ENCODE measurements around the gene SPP2.
A peak's percentile ranks its signal among the peaks of the same experiment; 100 is the strongest.

SPP2 gene

DNA sequence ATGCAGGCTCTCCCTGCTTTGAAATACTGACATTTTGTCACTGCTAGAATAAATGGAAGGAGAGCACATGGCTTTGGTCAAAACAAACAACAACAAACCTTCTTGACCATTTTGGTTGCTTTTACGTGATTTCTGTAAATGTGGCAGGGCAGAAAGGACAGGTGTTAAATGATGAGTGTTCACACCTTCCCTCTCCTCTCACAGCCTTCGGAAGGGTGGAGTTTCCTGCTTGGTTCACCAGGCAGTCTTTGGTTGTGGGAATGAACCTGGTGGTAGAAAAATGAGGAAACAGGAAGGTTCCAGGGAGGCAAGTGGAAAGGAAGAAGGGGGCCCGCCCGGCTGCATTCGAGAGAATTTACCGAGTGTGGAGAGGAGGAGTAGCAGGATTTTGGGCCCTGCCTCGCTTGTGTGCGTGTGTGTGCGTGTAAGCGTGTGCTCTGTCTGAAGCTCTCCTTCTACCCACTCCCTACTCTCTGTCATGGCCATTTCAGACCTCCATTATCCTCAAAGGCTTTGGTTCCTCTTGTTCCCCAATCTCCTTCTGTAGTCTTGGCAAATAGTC is 23.7 kb upstream of the SPP2 start:
- no peaks in the 10 kb centered on the region for H3K36me3 ChIP-seq (replicated peaks)
- H3K4me3 ChIP-seq, result no peak overlapping the region
- DNase-seq (ENCODE audit: low spot score in 2 of 2), result no peak
- no peaks in the 10 kb centered on the region for H3K27me3 ChIP-seq (ENCODE audit: low read depth)
- H3K9me3 ChIP-seq, result no peaks in the 10 kb centered on the region
- no peaks in the 10 kb centered on the region for H3K4me1 ChIP-seq
- in situ Hi-C loops (cut with MboI; ENCODE audit: low sequenced_read_pairs), result no loop called here

DNA sequence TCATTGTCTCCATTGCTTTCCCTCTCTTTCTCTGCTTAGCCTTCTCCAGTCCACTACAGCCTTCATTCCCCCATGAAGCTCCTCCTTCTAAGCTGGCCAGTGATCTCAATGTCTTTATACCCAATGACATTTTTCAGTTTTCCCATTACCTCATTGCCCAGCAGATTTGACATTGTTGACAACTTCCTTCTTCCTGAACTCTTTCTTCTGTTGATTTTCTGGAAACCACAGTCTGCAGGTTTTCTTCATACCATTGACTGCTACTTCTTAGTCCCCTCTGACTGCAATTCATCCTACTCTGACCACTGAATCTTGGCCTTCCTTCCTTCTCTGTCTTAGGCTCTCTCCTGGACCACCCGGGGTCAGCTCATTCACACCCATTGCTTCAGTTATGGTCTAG is 22.9 kb upstream of the SPP2 start:
- H3K36me3 ChIP-seq (replicated peaks), result no peaks in the 10 kb centered on the region
- H3K4me3 ChIP-seq, result no peak overlapping the region
- in situ Hi-C loops (cut with MboI; ENCODE audit: low sequenced_read_pairs), result no loop called here
- no peak for DNase-seq (ENCODE audit: low spot score in 2 of 2)
- H3K4me1 ChIP-seq, result no peaks in the 10 kb centered on the region
- H3K27me3 ChIP-seq (ENCODE audit: low read depth), result no peaks in the 10 kb centered on the region
- H3K9me3 ChIP-seq, result no peaks in the 10 kb centered on the region

DNA sequence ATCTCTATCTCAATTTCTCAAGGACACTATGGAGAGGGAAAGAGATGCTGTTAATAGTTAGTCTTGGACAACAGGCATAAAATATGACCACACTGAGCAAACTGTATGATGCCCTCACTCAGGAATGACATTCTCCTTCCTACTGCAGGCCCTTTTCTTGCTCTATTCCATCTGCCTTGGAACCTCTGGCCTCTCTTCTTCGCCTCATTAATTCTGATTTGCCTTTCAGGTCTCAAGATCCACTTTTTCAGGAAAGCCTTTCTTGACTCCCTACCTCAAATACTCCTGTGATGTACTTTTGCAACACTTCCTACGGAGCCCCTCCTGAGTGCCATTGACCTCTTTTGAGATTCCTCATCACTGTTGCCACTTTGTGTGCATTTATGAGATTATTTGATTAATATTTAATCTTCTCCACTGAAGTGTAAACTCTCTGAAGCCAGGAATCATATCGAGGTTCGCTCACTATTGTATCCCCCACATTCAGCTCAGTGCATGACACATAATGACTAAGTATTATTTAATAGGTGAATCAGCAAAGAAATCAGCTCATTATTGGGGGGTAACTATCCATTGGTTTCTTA is 21.3 kb upstream of the SPP2 start:
- H3K4me3 ChIP-seq, result no peak overlapping the region
- no peaks in the 10 kb centered on the region for H3K4me1 ChIP-seq
- H3K9me3 ChIP-seq, result peaks cover 2% of the 10 kb centered on the region; the same call in 1 of the 2 replicates
- DNase-seq (ENCODE audit: low spot score in 2 of 2), result no peak
- H3K36me3 ChIP-seq (replicated peaks), result no peaks in the 10 kb centered on the region
- in situ Hi-C loops (cut with MboI; ENCODE audit: low sequenced_read_pairs), result no loop called here
- no peaks in the 10 kb centered on the region for H3K27me3 ChIP-seq (ENCODE audit: low read depth)

DNA sequence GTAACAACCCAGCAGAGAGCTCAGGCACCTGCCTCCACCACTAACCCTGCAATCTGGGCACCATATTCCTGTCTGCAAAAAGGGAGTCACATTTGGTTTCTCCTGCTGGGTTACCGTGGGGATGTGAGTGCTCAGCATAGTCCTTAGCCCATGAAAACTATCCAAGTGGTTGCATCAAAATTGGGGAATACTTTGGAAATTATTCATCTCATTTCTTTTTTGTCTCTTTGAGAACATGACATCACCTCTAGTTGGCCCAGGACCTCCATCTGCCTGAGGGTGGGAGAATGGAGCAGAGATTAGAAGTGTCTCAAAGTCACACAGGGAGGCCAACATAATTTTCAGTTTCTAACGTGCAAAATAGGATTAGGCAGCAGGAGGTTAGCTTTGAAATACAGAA is 19.3 kb upstream of the SPP2 start:
- Histone ChIP-seq H3K4me3 (no peak overlapping the region), H3K9me3 (peaks cover 3% of the 10 kb centered on the region; the same call in 1 of the 2 replicates), H3K36me3 (replicated peaks) (no peaks in the 10 kb centered on the region), H3K27me3 (ENCODE audit: low read depth) (no peaks in the 10 kb centered on the region), H3K4me1 (no peaks in the 10 kb centered on the region)
- DNase-seq (ENCODE audit: low spot score in 2 of 2), result no peak
- in situ Hi-C loops (cut with MboI; ENCODE audit: low sequenced_read_pairs), result no loop called here

DNA sequence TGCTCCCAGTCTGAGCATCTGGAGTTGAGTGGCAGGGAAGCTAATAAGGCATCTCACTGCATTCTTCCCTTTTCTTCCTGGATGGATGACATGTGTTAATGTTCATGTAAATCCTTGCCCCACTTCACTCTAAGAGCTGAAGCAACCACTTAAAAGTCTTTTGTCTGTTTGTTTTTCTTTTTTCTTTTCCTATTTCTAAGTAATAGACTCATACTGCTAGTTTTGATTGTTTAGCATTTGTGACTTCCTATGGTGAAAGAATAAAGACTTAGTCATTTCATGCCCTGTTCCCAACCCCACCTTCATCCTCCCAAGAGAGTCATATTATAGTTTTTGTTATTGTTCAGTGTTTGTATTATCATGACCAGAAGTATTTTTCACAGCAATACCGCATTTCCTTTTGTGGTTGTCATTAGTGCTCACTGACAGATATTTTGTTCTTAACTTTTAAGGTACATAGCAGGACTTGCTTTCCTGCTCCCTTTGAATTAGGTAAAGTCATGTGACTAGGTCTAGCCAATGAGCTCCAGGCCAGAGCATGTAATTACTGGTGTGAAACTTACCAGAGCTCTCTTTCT is 18.1 kb upstream of the SPP2 start:
- peaks cover 3% of the 10 kb centered on the region; the same call in 1 of the 2 replicates for H3K9me3 ChIP-seq
- peak in 1 of 2 experiments; percentile 2 for DNase-seq (ENCODE audit: low spot score in 2 of 2)
- H3K27me3 ChIP-seq (ENCODE audit: low read depth), result no peaks in the 10 kb centered on the region; the same call in 1 of the 2 replicates
- H3K4me3 ChIP-seq, result no peak overlapping the region
- no peaks in the 10 kb centered on the region for H3K36me3 ChIP-seq (replicated peaks)
- H3K4me1 ChIP-seq, result no peaks in the 10 kb centered on the region
- in situ Hi-C loops (cut with MboI; ENCODE audit: low sequenced_read_pairs), result no loop called here

DNA sequence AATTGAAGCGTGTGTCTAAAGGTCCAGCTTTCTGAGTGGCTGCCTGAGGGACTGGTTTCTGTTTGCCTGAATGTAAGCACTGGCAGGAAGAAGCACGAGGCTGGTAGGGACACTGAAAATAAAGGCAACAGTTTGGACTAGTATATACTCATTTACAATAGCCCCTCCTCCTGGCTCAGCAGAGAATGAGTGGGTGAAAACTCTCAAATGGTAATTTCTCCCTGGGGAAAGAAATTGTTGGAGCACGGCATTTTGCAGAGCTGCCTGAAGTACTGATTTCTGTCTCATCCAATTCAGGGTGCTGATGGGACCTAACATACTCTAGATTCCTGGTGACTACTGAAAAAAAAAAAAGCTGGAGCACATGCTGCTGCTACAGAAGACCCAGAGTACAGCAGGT is 17.3 kb upstream of the SPP2 start:
- Histone ChIP-seq H3K36me3 (replicated peaks) (no peaks in the 10 kb centered on the region), H3K4me1 (no peaks in the 10 kb centered on the region), H3K4me3 (no peak overlapping the region), H3K9me3 (peaks cover 3% of the 10 kb centered on the region; the same call in 1 of the 2 replicates), H3K27me3 (ENCODE audit: low read depth) (no peaks in the 10 kb centered on the region; the same call in 1 of the 2 replicates)
- no peak for DNase-seq (ENCODE audit: low spot score in 2 of 2)
- in situ Hi-C loops (cut with MboI; ENCODE audit: low sequenced_read_pairs), result no loop called here

DNA sequence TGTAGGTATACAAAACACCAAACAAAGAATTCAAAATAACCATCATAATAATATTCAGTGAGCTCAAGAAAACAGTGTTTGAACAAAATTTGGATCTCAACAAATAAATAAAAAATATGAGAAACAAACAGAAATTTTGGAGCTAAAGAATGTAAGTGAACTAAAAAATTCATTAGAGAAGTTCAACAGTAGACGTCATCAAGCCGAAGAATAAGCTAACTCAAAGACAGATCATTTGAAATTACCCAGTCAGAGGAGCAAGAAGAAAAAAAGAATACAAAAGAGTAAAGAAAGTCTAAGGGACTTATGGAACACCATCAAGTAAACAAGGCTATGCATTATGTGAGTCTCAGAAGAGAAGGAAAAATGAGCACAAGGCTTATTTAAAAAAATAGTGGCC is 16.6 kb upstream of the SPP2 start:
- Histone ChIP-seq H3K4me1 (no peaks in the 10 kb centered on the region), H3K36me3 (replicated peaks) (no peaks in the 10 kb centered on the region), H3K4me3 (no peak overlapping the region), H3K9me3 (peaks cover 3% of the 10 kb centered on the region; the same call in 1 of the 2 replicates), H3K27me3 (ENCODE audit: low read depth) (no peaks in the 10 kb centered on the region; the same call in 1 of the 2 replicates)
- no peak for DNase-seq (ENCODE audit: low spot score in 2 of 2)
- in situ Hi-C loops (cut with MboI; ENCODE audit: low sequenced_read_pairs), result no loop called here

DNA sequence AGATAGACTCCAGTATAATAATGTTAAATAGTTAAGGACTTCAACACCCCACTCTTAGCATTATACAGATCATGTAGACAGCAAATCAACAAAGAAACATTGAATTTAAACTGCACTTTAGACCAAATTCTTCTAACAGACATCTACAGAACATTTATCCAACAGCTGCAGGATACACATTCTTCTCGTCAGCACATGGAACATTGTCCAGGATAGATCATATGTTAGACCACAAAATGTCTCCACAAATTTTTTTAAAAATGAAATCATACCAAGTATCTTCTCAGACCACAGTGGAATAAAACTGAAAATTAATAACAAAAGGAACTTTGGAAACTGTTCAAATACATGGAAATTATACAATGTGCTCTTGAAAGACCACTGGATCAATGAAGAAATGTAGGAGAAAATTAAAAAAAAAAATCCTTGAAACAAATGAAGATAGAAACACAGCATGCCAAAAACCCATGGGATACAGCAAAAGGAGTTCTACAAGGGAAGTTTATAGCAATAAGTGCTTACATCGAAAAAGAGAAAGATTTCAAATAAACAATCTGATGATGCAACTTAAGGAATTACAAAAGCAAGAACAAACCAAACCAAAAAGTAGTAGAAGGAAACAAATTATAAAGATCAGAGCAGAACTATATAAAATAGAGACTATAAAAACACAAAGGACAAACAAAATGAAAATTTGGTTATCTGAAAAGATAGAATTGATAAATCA is 12.3 kb upstream of the SPP2 start:
- DNase-seq (ENCODE audit: low spot score in 2 of 2), result no peak
- in situ Hi-C loops (cut with MboI; ENCODE audit: low sequenced_read_pairs), result no loop called here
- no peaks in the 10 kb centered on the region for H3K4me1 ChIP-seq
- H3K9me3 ChIP-seq, result peaks cover 3% of the 10 kb centered on the region; the same call in 1 of the 2 replicates
- H3K27me3 ChIP-seq (ENCODE audit: low read depth), result peaks cover 9% of the 10 kb centered on the region
- H3K36me3 ChIP-seq (replicated peaks), result no peaks in the 10 kb centered on the region
- H3K4me3 ChIP-seq, result no peak overlapping the region

DNA sequence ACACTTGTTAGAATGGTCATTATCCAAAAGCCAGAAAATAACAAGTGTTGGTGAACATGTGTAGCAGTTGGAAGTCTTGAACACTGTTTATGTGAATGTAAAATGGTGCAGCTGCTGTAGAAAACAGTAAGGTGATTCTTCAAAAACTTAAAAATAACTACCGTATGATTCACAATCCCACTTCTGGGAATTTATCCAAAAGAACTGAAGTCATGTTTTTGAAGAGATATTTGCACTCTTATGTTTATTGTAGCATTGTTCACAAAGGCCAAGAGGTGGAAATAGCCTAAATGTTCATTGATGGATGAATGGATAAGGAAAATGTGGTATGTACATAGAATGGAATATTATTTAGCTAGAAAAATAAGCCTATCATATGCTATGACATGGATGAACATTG is 6.3 kb upstream of the SPP2 start:
- H3K9me3 ChIP-seq, result no peaks in the 10 kb centered on the region
- H3K36me3 ChIP-seq (replicated peaks), result no peaks in the 10 kb centered on the region
- in situ Hi-C loops (cut with MboI; ENCODE audit: low sequenced_read_pairs), result no loop called here
- H3K27me3 ChIP-seq (ENCODE audit: low read depth), result peaks cover 9% of the 10 kb centered on the region
- no peak overlapping the region for H3K4me3 ChIP-seq
- H3K4me1 ChIP-seq, result no peaks in the 10 kb centered on the region
- DNase-seq (ENCODE audit: low spot score in 2 of 2), result no peak

DNA sequence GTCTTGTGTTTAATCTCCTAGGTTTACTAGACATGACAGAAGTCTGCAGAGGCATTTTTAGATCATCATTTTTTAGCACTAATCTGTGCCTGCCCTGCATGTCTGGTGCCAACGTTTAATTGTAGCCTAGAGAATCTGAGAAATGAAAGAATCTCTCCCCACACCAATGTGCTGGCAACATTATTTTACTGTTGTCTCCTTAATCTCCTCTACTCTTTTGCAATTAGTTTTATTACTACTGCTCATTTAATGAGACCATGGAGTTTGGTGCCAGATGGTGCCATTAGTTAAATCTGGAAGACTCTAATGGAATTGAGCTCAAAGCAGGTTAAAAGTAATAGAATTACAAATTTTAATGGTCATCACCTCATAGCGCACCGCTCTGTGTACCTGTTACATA is 4.0 kb upstream of the SPP2 start:
- Histone ChIP-seq H3K4me1 (no peaks in the 10 kb centered on the region), H3K36me3 (replicated peaks) (no peaks in the 10 kb centered on the region), H3K9me3 (no peaks in the 10 kb centered on the region), H3K4me3 (no peak overlapping the region), H3K27me3 (ENCODE audit: low read depth) (peaks cover 5% of the 10 kb centered on the region)
- DNase-seq (ENCODE audit: low spot score in 2 of 2), result no peak
- in situ Hi-C loops (cut with MboI; ENCODE audit: low sequenced_read_pairs), result no loop called here

DNA sequence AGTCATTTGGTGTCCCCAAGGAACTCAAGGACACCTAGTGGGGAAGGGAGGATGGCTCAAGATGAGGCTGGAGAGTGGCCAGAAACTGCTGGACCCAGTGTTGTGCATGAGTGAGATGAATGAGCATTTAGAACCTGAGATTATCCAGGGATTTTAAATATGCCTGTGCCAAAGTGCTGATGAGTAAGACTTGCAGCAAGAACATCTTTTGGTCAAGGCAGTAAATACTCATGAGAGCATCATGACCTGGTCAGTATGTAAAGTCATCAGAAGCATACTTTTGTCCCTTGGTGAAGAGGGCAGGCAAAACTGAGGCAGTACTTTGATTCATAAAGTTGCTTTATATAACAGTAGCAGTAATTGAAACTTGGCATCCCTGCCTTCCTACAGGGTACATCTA is 3.1 kb upstream of the SPP2 start:
- Histone ChIP-seq H3K9me3 (no peaks in the 10 kb centered on the region), H3K4me1 (no peaks in the 10 kb centered on the region), H3K4me3 (no peak overlapping the region), H3K36me3 (replicated peaks) (no peaks in the 10 kb centered on the region), H3K27me3 (ENCODE audit: low read depth) (no peaks in the 10 kb centered on the region; the same call in 1 of the 2 replicates)
- DNase-seq (ENCODE audit: low spot score in 2 of 2), result no peak
- in situ Hi-C loops (cut with MboI; ENCODE audit: low sequenced_read_pairs), result no loop called here

DNA sequence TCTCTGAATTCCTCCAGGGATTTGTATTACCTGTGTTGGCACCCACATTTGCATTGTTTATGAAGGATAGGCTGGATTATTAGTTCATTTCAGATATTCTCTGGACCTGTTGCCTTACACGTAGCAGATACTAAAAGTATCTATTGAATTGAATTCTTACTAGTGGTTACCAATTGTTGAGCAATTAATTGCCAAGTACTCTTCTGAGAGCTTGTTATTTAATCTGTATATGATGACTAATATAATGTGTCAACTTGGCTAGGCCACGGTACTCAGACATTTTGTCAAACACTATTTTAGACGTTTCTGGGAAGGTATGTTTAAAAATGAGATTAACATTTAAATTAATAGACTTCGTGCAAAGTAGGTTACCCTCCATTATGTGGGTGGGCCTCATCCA is 2.5 kb upstream of the SPP2 start:
- H3K9me3 ChIP-seq, result no peaks in the 10 kb centered on the region
- H3K27me3 ChIP-seq (ENCODE audit: low read depth), result no peaks in the 10 kb centered on the region; the same call in 1 of the 2 replicates
- no peaks in the 10 kb centered on the region for H3K36me3 ChIP-seq (replicated peaks)

DNA sequence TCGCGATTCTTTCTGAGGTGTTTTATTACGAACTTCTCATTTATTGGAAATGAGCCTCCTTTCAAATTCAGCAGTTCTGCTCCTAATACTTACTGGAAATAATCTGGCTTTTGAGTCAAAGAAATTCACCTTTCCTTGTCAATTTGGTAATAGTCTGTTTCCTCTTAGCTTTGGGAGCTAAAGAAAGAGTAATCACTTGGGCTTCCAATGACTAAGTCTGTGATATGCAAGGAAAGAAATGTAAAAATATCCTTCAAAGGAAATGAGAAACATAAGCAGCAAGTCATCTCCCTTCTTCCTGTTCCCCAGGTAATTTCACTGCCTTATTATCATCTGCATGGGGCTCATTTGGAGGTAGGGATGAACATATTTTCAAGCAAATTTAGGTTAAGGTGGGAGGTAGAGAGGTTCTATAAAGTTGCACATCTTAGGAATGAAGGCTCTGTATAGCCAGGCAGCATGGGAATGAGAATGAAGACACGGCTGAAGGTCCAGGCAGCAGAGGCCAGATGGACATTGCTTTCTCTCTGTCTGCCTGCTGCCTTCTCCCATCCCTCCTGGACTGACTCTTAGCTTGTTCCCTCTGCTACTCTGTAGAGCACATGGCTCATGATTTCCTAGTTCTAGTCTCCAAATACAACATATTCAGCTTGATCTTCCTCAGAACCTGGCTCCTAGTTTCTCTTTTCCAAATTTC is 1.0 kb downstream of the SPP2 start:
- Histone ChIP-seq H3K9me3 (no peaks in the 10 kb centered on the region), H3K4me3 (no peak overlapping the region), H3K27me3 (ENCODE audit: low read depth) (no peaks in the 10 kb centered on the region), H3K4me1 (no peaks in the 10 kb centered on the region), H3K36me3 (replicated peaks) (no peaks in the 10 kb centered on the region)
- in situ Hi-C loops (cut with MboI; ENCODE audit: low sequenced_read_pairs), result no loop called here
- no peak for DNase-seq (ENCODE audit: low spot score in 2 of 2)

More for the DNA sequence above, 2.5 kb upstream of the SPP2 start:
- no peak for DNase-seq (ENCODE audit: low spot score in 2 of 2)
- in situ Hi-C loops (cut with MboI; ENCODE audit: low sequenced_read_pairs), result no loop called here
- no peak overlapping the region for H3K4me3 ChIP-seq
- H3K4me1 ChIP-seq, result no peaks in the 10 kb centered on the region

Data from HAP-1 (cell line).